ENCODE measurements around the gene BLCAP. TPM values are rescaled to one million over a fixed set of nuclear protein-coding genes. Genes with fewer than 3 reads are reported as not detected.

Gene BLCAP
- total RNA-seq, 1 experiment from 2014 or later, result 99.9 TPM

- no peaks in the 10 kb centered on the region for H3K27me3 ChIP-seq (ENCODE audit: insufficient read depth, low read depth)
- no peak overlapping the region for H3K4me3 ChIP-seq
- ChIA-PET CTCF (interaction anchor here (0.7 kb wide), 1 partner anchor 990 kb away, joined by 8 read pairs; no protein-coding TSS in a partner anchor), POLR2A (ENCODE audit: unreplicated experiment) (no interaction called here)
- no peaks in the 10 kb centered on the region for H3K9me3 ChIP-seq (ENCODE audit: insufficient read depth, low read depth)
- peaks cover 19% of the 10 kb centered on the region for H3K4me1 ChIP-seq (replicated peaks; ENCODE audit: insufficient read depth)
- H4K20me1 ChIP-seq (ENCODE audit: insufficient read depth), result peaks cover 3% of the 10 kb centered on the region
- TF ChIP-seq EZH2 (IDR thresholded peaks at IDR 0.05; ENCODE audit: low read depth) (no peak), CTCF (conservative IDR thresholded peaks at IDR 0.05) (no peak)
- H3K79me2 ChIP-seq (ENCODE audit: low read depth), result peaks cover 25% of the 10 kb centered on the region
- H3K9me2 ChIP-seq (ENCODE audit: insufficient read depth), result no peaks in the 10 kb centered on the region
- peaks cover 7% of the 10 kb centered on the region; the same call in 1 of the 2 replicates for H3F3A ChIP-seq (ENCODE audit: insufficient read depth, low read depth)
- intact Hi-C loops (cut with micrococcal nuclease; ENCODE audit: unreplicated experiment), result no loop called here
- BruUV-seq (replicated peaks), result no TSS peak
- H2AFZ ChIP-seq, result no peak overlapping the region
- DNase-seq, result no peak
- no peaks in the 10 kb centered on the region for H3K36me3 ChIP-seq (ENCODE audit: low read depth)
- no peak overlapping the region for H3K27ac ChIP-seq
- no peak overlapping the region for H3K4me2 ChIP-seq
Observed at GRCh38 chr20:37530696-37531095, 3.0 kb upstream of the BLCAP start.

- BruUV-seq (replicated peaks), result no TSS peak
- TF ChIP-seq EZH2 (IDR thresholded peaks at IDR 0.05; ENCODE audit: low read depth) (no peak), CTCF (conservative IDR thresholded peaks at IDR 0.05) (no peak)
Observed at GRCh38 chr20:37529968-37530600, 2.4 kb upstream of the BLCAP start.

GRCh38 chr20:37529214-37529967 lies 1.7 kb upstream of the BLCAP start:
- Histone ChIP-seq H3K9me2 (ENCODE audit: insufficient read depth) (no peaks in the 10 kb centered on the region), H3K4me3 (no peak overlapping the region), H3F3A (ENCODE audit: insufficient read depth, low read depth) (peaks cover 15% of the 10 kb centered on the region), H3K79me2 (ENCODE audit: low read depth) (peaks cover 37% of the 10 kb centered on the region), H3K4me2 (peak overlapping the region; percentile 84), H3K4me1 (replicated peaks; ENCODE audit: insufficient read depth) (peaks cover 32% of the 10 kb centered on the region), H3K36me3 (ENCODE audit: low read depth) (no peaks in the 10 kb centered on the region), H3K27ac (no peak overlapping the region), H3K9me3 (ENCODE audit: insufficient read depth, low read depth) (no peaks in the 10 kb centered on the region), H4K20me1 (ENCODE audit: insufficient read depth) (peaks cover 14% of the 10 kb centered on the region), H3K27me3 (ENCODE audit: insufficient read depth, low read depth) (no peaks in the 10 kb centered on the region), H2AFZ (no peak overlapping the region)
- BruUV-seq (replicated peaks), result no TSS peak
- TF ChIP-seq CTCF (conservative IDR thresholded peaks at IDR 0.05) (no peak), EZH2 (IDR thresholded peaks at IDR 0.05; ENCODE audit: low read depth) (no peak)
- POLR2A ChIA-PET (ENCODE audit: unreplicated experiment), result no interaction called here
- CTCF ChIA-PET, result no interaction called here
- no peak for DNase-seq
- intact Hi-C loops (cut with micrococcal nuclease; ENCODE audit: unreplicated experiment), result loop anchor here (5.0 kb wide), 2 partner anchors 122 to 147 kb away; no protein-coding TSS in a partner anchor

More at GRCh38 chr20:37529968-37530600, 2.4 kb upstream of the BLCAP start:
- Histone ChIP-seq H3K4me1 (replicated peaks; ENCODE audit: insufficient read depth) (peaks cover 25% of the 10 kb centered on the region), H3K79me2 (ENCODE audit: low read depth) (peaks cover 31% of the 10 kb centered on the region), H2AFZ (no peak overlapping the region), H3K27me3 (ENCODE audit: insufficient read depth, low read depth) (no peaks in the 10 kb centered on the region), H3F3A (ENCODE audit: insufficient read depth, low read depth) (peaks cover 10% of the 10 kb centered on the region), H3K9me2 (ENCODE audit: insufficient read depth) (no peaks in the 10 kb centered on the region), H3K9me3 (ENCODE audit: insufficient read depth, low read depth) (no peaks in the 10 kb centered on the region), H3K4me3 (no peak overlapping the region), H3K27ac (no peak overlapping the region), H3K4me2 (no peak overlapping the region), H4K20me1 (ENCODE audit: insufficient read depth) (peaks cover 9% of the 10 kb centered on the region), H3K36me3 (ENCODE audit: low read depth) (no peaks in the 10 kb centered on the region)
- ChIA-PET CTCF (no interaction called here), POLR2A (ENCODE audit: unreplicated experiment) (no interaction called here)
- no peak for DNase-seq
- intact Hi-C loops (cut with micrococcal nuclease; ENCODE audit: unreplicated experiment), result loop anchor here (5.0 kb wide), 2 partner anchors 123 to 148 kb away; no protein-coding TSS in a partner anchor

Measured in PC-9 (cell line).